Measurements from ENCODE around the gene TARS3.

DNA sequence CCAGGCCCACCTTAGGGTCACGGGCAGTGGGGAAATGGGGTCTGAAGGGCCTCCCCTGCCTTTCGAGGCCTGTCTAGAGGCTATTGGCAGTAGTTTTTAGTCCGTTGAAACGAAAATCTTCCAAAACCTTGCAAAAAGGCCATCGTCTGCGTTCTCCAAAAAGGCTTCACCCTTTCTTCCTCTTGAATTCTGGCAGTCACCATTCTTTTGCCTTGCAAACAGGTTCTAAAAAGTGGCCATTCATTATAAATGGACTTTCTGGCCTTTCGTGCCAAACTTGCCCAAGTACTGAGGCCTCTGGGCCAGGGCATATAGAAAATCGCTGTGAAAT lies 367 bp upstream of the TARS3 start:
- TF ChIP-seq, protein P1, sequence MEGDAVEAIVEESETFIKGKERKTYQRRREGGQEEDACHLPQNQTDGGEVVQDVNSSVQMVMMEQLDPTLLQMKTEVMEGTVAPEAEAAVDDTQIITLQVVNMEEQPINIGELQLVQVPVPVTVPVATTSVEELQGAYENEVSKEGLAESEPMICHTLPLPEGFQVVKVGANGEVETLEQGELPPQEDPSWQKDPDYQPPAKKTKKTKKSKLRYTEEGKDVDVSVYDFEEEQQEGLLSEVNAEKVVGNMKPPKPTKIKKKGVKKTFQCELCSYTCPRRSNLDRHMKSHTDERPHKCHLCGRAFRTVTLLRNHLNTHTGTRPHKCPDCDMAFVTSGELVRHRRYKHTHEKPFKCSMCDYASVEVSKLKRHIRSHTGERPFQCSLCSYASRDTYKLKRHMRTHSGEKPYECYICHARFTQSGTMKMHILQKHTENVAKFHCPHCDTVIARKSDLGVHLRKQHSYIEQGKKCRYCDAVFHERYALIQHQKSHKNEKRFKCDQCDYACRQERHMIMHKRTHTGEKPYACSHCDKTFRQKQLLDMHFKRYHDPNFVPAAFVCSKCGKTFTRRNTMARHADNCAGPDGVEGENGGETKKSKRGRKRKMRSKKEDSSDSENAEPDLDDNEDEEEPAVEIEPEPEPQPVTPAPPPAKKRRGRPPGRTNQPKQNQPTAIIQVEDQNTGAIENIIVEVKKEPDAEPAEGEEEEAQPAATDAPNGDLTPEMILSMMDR (IDR thresholded peaks at IDR 0.05; ENCODE audit: low read depth, low read length), result no peak
- TF ChIP-seq EZH2phosphoT487 (IDR thresholded peaks at IDR 0.05; ENCODE audit: low read depth), result no peak

All from OCI-LY3 (cell line).